Fibroblast of lung (primary cell): ENCODE measurements around the gene NKAIN4. TPM values are rescaled to one million over a fixed set of nuclear protein-coding genes. Genes with fewer than 3 reads are reported as not detected.
A peak's percentile ranks its signal among the peaks of the same experiment; 100 is the strongest.

ENCODE experiments used
- DNase-seq, 2 donors: peaks; one replicate each; pipeline versions ENCODE4 v3.0.0 to v3.0.0-alpha.2; 2010; ENCODE audit warnings: low read depth in 2 of 2
- H2AFZ ChIP-seq: 2 replicates; pipeline ENCODE4 v1.5.1; 2012; ENCODE audit warnings: low read length, control low read depth, inconsistent platforms
- H3K27ac ChIP-seq: 2 replicates; pipeline ENCODE4 v1.5.1; 2011; ENCODE audit warnings: low read length, control low read depth; ENCODE audit not compliant: insufficient read depth
- H3K27me3 ChIP-seq: 2 replicates; pipeline ENCODE4 v1.5.1; 2011; ENCODE audit warnings: mild to moderate bottlenecking, low read length; ENCODE audit not compliant: control insufficient read depth, insufficient read depth
- H3K36me3 ChIP-seq: 2 replicates; pipeline ENCODE4 v1.5.1; 2011; ENCODE audit warnings: low read length; ENCODE audit not compliant: control insufficient read depth, insufficient read depth
- H3K4me1 ChIP-seq: 2 replicates; pipeline ENCODE4 v1.5.1; 2011; ENCODE audit warnings: low read length; ENCODE audit not compliant: control insufficient read depth, insufficient read depth; ENCODE audit errors: extremely low read depth
- H3K4me2 ChIP-seq: 2 replicates; pipeline ENCODE4 v1.5.1; 2011; ENCODE audit warnings: low read length, control low read depth; ENCODE audit not compliant: insufficient read depth; ENCODE audit errors: extremely low read depth
- H3K4me3 ChIP-seq, 4 experiments: fragments of 200-600 bp in 1 of 4; sonication (generic) in 1 of 4; replicated peaks in 1 of 4; 2 replicates each; pipeline ENCODE4 v1.5.1; 2011 to 2016; ENCODE audit warnings: low read length in 4 of 4, low read depth in 3 of 4, mild to moderate bottlenecking in 3 of 4, control low read depth in 2 of 4, inconsistent platforms in 1 of 4, mixed read lengths in 1 of 4; ENCODE audit not compliant: insufficient read depth in 1 of 4; ENCODE audit errors: control extremely low read depth in 1 of 4
- H3K79me2 ChIP-seq: 2 replicates; pipeline ENCODE4 v1.5.1; 2012; ENCODE audit warnings: mild to moderate bottlenecking, low read length, inconsistent platforms; ENCODE audit not compliant: control insufficient read depth, insufficient read depth
- H3K9ac ChIP-seq: 2 replicates; pipeline ENCODE4 v1.5.1; 2011; ENCODE audit warnings: mild to moderate bottlenecking, low read length, control low read depth; ENCODE audit not compliant: insufficient read depth
- H3K9me3 ChIP-seq: 2 replicates; pipeline ENCODE4 v1.5.1; 2012; ENCODE audit warnings: low read depth, low read length; ENCODE audit not compliant: control insufficient read depth, insufficient read depth
- H4K20me1 ChIP-seq: 2 replicates; pipeline ENCODE4 v1.5.1; 2011; ENCODE audit warnings: low read length; ENCODE audit not compliant: control insufficient read depth, insufficient read depth; ENCODE audit errors: extremely low read depth
- EZH2 ChIP-seq: IDR thresholded peaks from 2 replicates; pipeline ENCODE4 v1.5.1; 2012; ENCODE audit warnings: low read length, control low read depth, mild to moderate bottlenecking; ENCODE audit errors: missing control alignments
- polyA plus RNA-seq, 2 donors: library from polyadenylated mRNA; depleted of rRNA in 1 of 2; stranded (reverse) in 1 of 2; unstranded in 1 of 2; fragments of >200 nt; gene quantifications; 2 replicates each; pipeline ENCODE4 v1.2.1, GENCODE V29; 2011 to 2012; ENCODE audit warnings: missing spikeins in 1 of 2
- total RNA-seq: library from RNA; depleted of rRNA; stranded (reverse); fragments of >200 nt; gene quantifications from 2 replicates; pipeline ENCODE4 v1.2.1, GENCODE V29; 2014
- TF ChIP-seq, protein P1 (sequence below), 2 donors: IDR thresholded peaks in 1 of 2; conservative IDR thresholded peaks in 1 of 2; 1 replicate in 1 of 2; 2 replicates in 1 of 2; pipeline ENCODE4 v1.5.1; 2011 to 2012; ENCODE audit warnings: low read length in 2 of 2, control low read depth in 1 of 2, inconsistent platforms in 1 of 2, low read depth in 1 of 2, mild to moderate bottlenecking in 1 of 2

The NKAIN4 gene
- total and polyA plus RNA-seq, 2 donors (not counting 1 experiment from before 2014, with no cell fraction given), result not detected

DNA sequence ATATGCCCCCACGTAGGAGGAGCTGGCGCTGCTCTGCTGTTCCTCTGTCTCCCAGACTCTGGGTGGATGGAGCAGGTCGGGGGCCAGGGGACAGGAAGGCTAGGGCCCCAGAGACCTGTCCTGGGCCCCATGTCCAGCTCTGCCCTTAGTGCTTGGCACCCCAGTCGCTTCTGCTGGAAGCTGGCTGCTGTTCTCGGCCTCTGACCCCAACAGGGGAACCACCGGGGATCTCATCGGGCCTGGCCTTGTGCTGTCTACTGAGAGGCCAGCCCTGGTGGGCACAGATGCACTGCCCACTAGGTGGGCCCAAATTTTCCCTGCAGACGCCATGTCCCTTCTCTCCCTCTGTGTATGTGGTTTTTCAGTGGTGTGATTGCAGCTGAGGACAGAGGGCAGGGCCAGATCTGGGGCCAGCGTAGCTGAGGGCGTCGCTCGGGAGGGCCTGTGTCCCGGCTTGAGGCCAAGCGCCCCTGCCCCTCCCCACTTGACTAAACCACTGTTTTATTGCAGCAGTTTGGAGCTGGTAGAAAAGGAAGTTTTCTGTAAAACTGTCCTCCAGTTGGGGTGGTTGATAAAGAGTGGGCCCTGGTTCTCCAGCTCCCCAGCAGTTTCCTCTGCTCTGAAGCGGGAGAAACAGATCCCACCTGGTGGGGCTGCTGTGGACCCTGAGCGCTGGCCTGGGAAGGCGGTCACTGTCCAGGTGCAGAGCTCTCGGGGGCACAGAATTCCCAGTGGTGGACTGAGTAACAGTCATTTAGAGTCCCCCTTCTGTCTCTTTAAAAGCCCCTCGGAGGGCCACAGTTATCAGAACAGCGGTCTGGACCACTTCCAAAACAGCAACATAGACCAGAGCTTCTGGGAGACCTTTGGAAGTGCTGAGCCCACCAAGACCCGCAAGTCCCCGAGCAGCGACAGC, 32.8 kb upstream of the NKAIN4 start:
- no peak overlapping the region for H3K9ac ChIP-seq
- H3K9me3 ChIP-seq, result no peaks in the 10 kb centered on the region
- no peak overlapping the region for H3K4me3 ChIP-seq
- no peak overlapping the region for H2AFZ ChIP-seq
- no peak for TF ChIP-seq EZH2
- TF ChIP-seq, protein P1, sequence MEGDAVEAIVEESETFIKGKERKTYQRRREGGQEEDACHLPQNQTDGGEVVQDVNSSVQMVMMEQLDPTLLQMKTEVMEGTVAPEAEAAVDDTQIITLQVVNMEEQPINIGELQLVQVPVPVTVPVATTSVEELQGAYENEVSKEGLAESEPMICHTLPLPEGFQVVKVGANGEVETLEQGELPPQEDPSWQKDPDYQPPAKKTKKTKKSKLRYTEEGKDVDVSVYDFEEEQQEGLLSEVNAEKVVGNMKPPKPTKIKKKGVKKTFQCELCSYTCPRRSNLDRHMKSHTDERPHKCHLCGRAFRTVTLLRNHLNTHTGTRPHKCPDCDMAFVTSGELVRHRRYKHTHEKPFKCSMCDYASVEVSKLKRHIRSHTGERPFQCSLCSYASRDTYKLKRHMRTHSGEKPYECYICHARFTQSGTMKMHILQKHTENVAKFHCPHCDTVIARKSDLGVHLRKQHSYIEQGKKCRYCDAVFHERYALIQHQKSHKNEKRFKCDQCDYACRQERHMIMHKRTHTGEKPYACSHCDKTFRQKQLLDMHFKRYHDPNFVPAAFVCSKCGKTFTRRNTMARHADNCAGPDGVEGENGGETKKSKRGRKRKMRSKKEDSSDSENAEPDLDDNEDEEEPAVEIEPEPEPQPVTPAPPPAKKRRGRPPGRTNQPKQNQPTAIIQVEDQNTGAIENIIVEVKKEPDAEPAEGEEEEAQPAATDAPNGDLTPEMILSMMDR (conservative IDR thresholded peaks at IDR 0.05 in 1 of 2, IDR thresholded peaks at IDR 0.05 in 1 of 2; ENCODE audit: low read depth in 1 of 2, low read length in 2 of 2), result no peak
- no peaks in the 10 kb centered on the region for H3K4me1 ChIP-seq
- no peaks in the 10 kb centered on the region for H3K27me3 ChIP-seq
- peak in 1 of 2 donors; percentile 7 for DNase-seq
- no peak overlapping the region for H3K4me2 ChIP-seq
- H3K79me2 ChIP-seq, result no peaks in the 10 kb centered on the region
- H4K20me1 ChIP-seq, result no peaks in the 10 kb centered on the region
- peaks cover 31% of the 10 kb centered on the region for H3K36me3 ChIP-seq
- no peak overlapping the region for H3K27ac ChIP-seq

DNA sequence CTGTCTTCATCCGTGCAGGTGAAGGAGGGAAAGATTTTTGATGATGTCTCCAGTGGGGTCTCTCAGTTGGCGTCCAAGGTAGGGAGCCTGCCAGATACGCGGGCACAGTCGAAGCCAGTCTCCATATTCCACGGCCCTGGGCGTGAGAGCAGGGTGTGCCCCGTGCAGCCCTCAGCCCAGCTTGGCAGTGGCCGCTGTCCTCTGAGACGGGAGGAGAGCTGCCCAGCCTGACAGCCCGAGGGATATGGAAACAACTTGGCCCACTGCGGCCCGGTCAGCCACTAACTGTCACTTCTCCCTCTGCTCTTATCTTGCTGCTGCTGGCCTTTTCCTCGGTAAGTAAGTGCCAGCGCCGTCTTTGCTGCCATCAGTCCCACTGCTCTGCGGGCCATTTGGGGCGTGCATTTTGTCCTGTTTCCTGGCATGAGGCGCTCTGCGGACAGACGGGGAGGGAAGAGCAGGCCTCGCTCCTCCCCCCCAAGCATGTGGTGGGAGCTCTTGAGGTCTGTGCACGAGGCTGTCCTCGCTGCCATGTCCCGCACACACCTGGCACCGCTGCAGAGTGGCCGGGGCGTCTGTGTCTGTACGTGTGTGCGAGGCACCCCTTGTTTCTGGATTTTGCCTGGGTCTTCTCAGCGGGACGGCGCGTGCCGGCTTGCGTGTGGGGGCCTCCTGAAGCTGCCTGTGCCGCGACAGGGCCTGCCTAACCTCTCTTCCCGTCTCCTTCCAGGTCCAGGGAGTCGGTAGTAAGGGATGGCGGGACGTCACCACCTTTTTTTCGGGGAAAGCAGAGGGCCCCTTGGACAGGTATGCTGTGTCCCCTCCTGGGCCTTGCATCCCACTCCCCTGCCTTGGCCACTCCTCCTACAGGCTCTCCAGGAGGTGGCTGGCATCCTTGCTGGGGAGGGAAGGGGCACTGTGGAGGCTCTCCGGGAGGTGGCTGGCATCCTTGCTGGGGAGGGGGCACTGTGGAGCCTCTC, 31.7 kb upstream of the NKAIN4 start:
- Histone ChIP-seq H3K4me2 (no peak overlapping the region), H4K20me1 (no peaks in the 10 kb centered on the region), H3K27me3 (no peaks in the 10 kb centered on the region), H3K4me1 (no peaks in the 10 kb centered on the region), H3K27ac (no peak overlapping the region), H3K9ac (no peak overlapping the region), H2AFZ (no peak overlapping the region), H3K4me3 (no peak overlapping the region), H3K79me2 (no peaks in the 10 kb centered on the region), H3K9me3 (no peaks in the 10 kb centered on the region), H3K36me3 (peaks cover 36% of the 10 kb centered on the region)
- no peak for DNase-seq
- TF ChIP-seq EZH2, result no peak
- TF ChIP-seq, protein P1 (conservative IDR thresholded peaks at IDR 0.05 in 1 of 2, IDR thresholded peaks at IDR 0.05 in 1 of 2; ENCODE audit: low read depth in 1 of 2, low read length in 2 of 2), result no peak

DNA sequence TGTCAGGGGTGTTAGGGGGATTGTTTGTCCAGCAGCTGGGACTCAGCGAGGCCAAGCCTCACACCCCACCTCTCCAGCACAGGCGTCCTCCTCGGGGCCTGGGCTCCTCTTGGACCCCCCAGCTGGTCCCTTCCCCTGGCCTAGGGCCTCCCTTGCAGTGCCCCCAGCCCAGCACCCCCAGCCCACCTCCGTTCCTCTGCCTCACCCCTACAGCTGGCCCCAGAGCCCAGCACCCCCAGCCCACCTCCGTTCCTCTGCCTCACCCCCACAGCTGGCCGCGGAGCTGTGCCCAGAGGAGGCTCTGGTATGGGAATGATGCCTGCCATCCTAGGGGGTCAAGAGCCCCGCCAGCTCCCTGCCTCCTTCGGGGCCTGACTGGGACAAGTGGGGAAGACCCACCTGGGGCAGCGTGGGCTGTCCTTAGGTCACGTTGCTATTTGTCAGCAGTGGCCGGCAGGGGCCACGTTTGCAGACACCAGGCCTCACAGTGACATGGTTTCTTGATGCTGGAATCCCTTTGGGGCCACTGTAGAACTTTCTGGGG, 30.8 kb upstream of the NKAIN4 start:
- peaks cover 38% of the 10 kb centered on the region for H3K36me3 ChIP-seq

More for the DNA sequence above, 30.8 kb upstream of the NKAIN4 start:
- Histone ChIP-seq H2AFZ (no peak overlapping the region), H3K27ac (no peak overlapping the region), H3K9me3 (no peaks in the 10 kb centered on the region), H3K4me2 (no peak overlapping the region), H3K9ac (no peak overlapping the region), H3K4me3 (no peak overlapping the region), H3K79me2 (no peaks in the 10 kb centered on the region), H3K4me1 (no peaks in the 10 kb centered on the region), H4K20me1 (no peaks in the 10 kb centered on the region), H3K27me3 (no peaks in the 10 kb centered on the region)
- DNase-seq, result no peak
- TF ChIP-seq, protein P1 (conservative IDR thresholded peaks at IDR 0.05 in 1 of 2, IDR thresholded peaks at IDR 0.05 in 1 of 2; ENCODE audit: low read depth in 1 of 2, low read length in 2 of 2), result no peak
- TF ChIP-seq EZH2, result no peak
